GM18867 (cell line): Measurements from ENCODE around the gene EIF2A.

Source experiments
- ATAC-seq: cut with Tn5 transposase; IDR thresholded peaks from one replicate; pipeline ENCODE4 v1.9.1; 2021; ENCODE audit warnings: mild to moderate bottlenecking, moderate library complexity; ENCODE audit not compliant: unreplicated experiment

The EIF2A gene

GRCh38 chr3:150631515-150632221 is 85.1 kb downstream of the EIF2A start:
- ATAC-seq = no peak

- ATAC-seq = no peak
Observed at GRCh38 chr3:150635076-150635475, 88.5 kb downstream of the EIF2A start.

DNA sequence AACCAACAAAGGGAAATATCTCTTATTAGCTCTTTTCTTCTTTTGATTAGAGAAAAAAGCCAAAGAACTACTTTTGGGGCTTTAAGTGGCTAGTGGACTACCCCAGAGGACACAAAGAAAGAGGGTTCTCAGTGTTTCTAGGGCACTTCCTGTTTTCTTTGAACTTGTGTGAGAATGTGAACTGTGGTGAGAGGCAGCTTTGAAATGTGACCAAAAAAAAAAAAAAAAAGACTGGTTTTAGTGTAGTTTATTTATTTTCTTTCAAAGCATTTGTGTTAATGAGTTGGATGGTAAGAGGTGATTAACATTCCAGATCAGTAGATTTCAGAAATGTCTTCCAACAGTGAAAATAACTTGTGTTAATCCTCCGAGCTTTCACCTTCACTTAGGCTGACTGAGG is 88.9 kb downstream of the EIF2A start:
- peak; percentile 71 for ATAC-seq
